NCI-H510A treated with DMSO at 0.1 percent for 48 hours (cell line): ENCODE data around the gene GTF2IRD1.
"Not testable (repeated sequence)": the region's sequence is repeated elsewhere in the genome, so short reads cannot be mapped to it uniquely, and the experiment has no call there.

Experiments
- DNase-seq: peaks from one replicate; lab custom pipeline; 2025; lab: John Stamatoyannopoulos, UW

The GTF2IRD1 gene

GRCh38 chr7:74515276-74515675 lies 61.6 kb downstream of the GTF2IRD1 start:
- no peak for DNase-seq

GRCh38 chr7:74516214-74516613 lies 62.5 kb downstream of the GTF2IRD1 start:
- DNase-seq, result no peak

- no peak for DNase-seq
Observed at GRCh38 chr7:74518041-74518440, 64.3 kb downstream of the GTF2IRD1 start.

GRCh38 chr7:74518654-74519053 lies 64.9 kb downstream of the GTF2IRD1 start:
- no peak for DNase-seq

- DNase-seq, result no peak
Observed at GRCh38 chr7:74519395-74519794, 65.7 kb downstream of the GTF2IRD1 start.

GRCh38 chr7:74521855-74522254 lies 68.1 kb downstream of the GTF2IRD1 start:
- no peak for DNase-seq

GRCh38 chr7:74522281-74522905 lies 68.7 kb downstream of the GTF2IRD1 start:
- DNase-seq, result no peak

- DNase-seq, result no peak
Observed at GRCh38 chr7:74523015-74523414, 69.3 kb downstream of the GTF2IRD1 start.

- DNase-seq, result no peak
Observed at GRCh38 chr7:74525140-74525539, 71.4 kb downstream of the GTF2IRD1 start.

- DNase-seq, result peak; percentile 93
Observed at GRCh38 chr7:74525881-74526280, 72.2 kb downstream of the GTF2IRD1 start.

GRCh38 chr7:74526780-74527179 lies 73.1 kb downstream of the GTF2IRD1 start:
- peak; percentile 38 for DNase-seq

GRCh38 chr7:74527842-74528241 lies 74.1 kb downstream of the GTF2IRD1 start:
- DNase-seq, result peak; percentile 63

- not testable (repeated sequence) for DNase-seq
Observed at GRCh38 chr7:74528773-74529172, 75.1 kb downstream of the GTF2IRD1 start.

GRCh38 chr7:74535951-74536356 lies 82.2 kb downstream of the GTF2IRD1 start:
- DNase-seq, result no peak

- DNase-seq, result not testable (repeated sequence)
Observed at GRCh38 chr7:74541937-74542336, 88.2 kb downstream of the GTF2IRD1 start.

GRCh38 chr7:74542558-74543117 lies 88.9 kb downstream of the GTF2IRD1 start:
- DNase-seq, result peak; percentile 90

- peak; percentile 13 for DNase-seq
Observed at GRCh38 chr7:74544706-74545469, 91.2 kb downstream of the GTF2IRD1 start.

- no peak for DNase-seq
Observed at GRCh38 chr7:74545921-74546320, 92.2 kb downstream of the GTF2IRD1 start.

- DNase-seq, result not testable (repeated sequence)
Observed at GRCh38 chr7:74553596-74554012, 99.9 kb downstream of the GTF2IRD1 start.

- DNase-seq, result no peak
Observed at GRCh38 chr7:74554178-74554577, 100.5 kb downstream of the GTF2IRD1 start.

GRCh38 chr7:74560086-74560719 lies 106.5 kb downstream of the GTF2IRD1 start:
- no peak for DNase-seq

GRCh38 chr7:74561898-74562613 lies 108.3 kb downstream of the GTF2IRD1 start:
- DNase-seq, result no peak
